Bronchial epithelial cell (primary cell): ENCODE measurements around the gene KLHDC8B. TPM values are rescaled to one million over a fixed set of nuclear protein-coding genes. Genes with fewer than 3 reads are reported as not detected.
"Not testable (repeated sequence)": the region's sequence is repeated elsewhere in the genome, so short reads cannot be mapped to it uniquely, and the experiment has no call there.

Experiments
- DNase-seq: peaks from one replicate; pipeline ENCODE4 v3.0.0-alpha.2; 2010; ENCODE audit warnings: low read depth
- FAIRE-seq: peaks from 2 replicates; lab custom pipeline; 2011; peaks lifted over from hg19 to GRCh38; lab: Jason Lieb, UNC
- H3K27me3 ChIP-seq: 2 replicates; pipeline ENCODE4 v1.5.1; 2011; ENCODE audit warnings: low read length; ENCODE audit not compliant: control insufficient read depth, insufficient read depth
- H3K36me3 ChIP-seq: 2 replicates; pipeline ENCODE4 v1.5.1; 2011; ENCODE audit warnings: low read length; ENCODE audit not compliant: control insufficient read depth, insufficient read depth
- H3K4me3 ChIP-seq: 2 replicates; pipeline ENCODE4 v1.5.1; 2011; ENCODE audit warnings: mild to moderate bottlenecking, low read depth, low read length, control low read depth
- total RNA-seq: library from RNA; depleted of rRNA; stranded (reverse); fragments of >200 nt; gene quantifications from 2 replicates; pipeline ENCODE4 v1.2.1, GENCODE V29; 2014
- TF ChIP-seq, protein P1 (sequence below): IDR thresholded peaks from 2 replicates; pipeline ENCODE4 v1.5.1; 2011; ENCODE audit warnings: mild to moderate bottlenecking, moderate library complexity, low read length, control low read depth, inconsistent platforms; ENCODE audit not compliant: insufficient read depth, severe bottlenecking

Gene KLHDC8B
- total RNA-seq, 1 donor from 2014 or later, result 37.9 TPM

DNA sequence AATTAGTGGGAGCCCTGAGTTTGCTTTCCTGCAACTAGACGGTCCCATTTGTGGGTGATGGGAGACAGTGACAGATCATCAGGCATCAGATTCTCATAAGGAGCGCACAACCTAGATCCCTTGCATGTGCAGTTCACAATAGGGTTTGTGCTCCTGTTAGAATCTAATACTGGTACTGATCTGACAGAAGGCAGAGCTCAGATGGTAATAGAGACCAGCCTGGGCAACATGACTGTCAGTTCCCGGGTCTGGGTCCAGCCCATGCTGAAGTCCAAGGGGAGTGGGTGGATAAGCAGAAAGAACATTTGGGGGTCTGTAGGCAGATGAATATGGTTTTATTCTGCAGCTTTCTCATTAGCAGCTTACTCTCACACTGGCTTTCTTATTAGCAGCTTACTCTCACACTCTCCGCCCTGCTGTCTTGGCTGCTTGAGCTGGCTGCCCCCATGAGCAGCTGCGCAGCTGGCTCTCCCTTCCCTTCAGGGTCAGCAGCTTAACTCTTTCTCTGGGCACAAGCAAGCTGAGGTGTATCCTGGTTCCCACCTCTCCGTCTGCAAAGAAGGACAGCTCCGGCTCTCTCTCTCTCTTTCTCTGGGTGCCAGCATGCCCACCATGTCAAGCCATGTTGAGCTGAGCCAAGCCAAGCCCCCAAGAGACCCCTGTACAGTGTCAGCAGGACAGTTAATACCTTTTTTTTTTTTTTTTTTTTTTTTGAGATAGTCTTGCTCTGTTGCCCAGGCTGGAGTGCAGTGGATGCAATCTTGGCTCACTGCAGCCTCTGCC is 46.5 kb downstream of the KLHDC8B start:
- FAIRE-seq, result no peak
- Histone ChIP-seq H3K4me3 (no peak overlapping the region), H3K27me3 (no peaks in the 10 kb centered on the region), H3K36me3 (no peaks in the 10 kb centered on the region)
- TF ChIP-seq, protein P1, sequence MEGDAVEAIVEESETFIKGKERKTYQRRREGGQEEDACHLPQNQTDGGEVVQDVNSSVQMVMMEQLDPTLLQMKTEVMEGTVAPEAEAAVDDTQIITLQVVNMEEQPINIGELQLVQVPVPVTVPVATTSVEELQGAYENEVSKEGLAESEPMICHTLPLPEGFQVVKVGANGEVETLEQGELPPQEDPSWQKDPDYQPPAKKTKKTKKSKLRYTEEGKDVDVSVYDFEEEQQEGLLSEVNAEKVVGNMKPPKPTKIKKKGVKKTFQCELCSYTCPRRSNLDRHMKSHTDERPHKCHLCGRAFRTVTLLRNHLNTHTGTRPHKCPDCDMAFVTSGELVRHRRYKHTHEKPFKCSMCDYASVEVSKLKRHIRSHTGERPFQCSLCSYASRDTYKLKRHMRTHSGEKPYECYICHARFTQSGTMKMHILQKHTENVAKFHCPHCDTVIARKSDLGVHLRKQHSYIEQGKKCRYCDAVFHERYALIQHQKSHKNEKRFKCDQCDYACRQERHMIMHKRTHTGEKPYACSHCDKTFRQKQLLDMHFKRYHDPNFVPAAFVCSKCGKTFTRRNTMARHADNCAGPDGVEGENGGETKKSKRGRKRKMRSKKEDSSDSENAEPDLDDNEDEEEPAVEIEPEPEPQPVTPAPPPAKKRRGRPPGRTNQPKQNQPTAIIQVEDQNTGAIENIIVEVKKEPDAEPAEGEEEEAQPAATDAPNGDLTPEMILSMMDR, result no peak
- no peak for DNase-seq

DNA sequence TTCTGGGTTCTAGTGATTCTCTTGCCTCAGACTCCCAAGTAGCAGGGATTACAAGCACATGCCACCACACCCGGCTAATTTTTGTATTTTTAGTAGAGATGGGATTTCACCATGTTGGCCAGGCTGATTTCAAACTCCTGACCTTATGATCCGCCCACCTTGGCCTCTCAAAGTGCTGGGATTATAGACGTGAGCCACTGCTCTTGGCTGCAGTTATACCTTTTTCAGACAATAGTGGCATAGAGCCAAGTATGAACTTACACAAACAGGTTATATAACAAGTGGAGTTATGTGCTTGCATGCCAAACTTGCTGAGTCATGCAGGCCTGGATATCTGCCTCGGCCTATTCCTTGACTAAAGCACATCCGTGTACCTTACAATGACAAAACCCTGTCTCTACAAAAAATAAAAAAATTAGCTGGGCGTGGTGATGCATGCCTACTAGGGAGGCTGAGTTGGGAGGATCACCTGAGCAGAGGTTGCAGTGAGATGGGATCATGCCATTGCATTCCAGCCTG is 47.1 kb downstream of the KLHDC8B start:
- not testable (repeated sequence) for H3K36me3 ChIP-seq, H3K27me3 ChIP-seq, H3K4me3 ChIP-seq
- peak; percentile 98 for FAIRE-seq
- peak; percentile 96 for DNase-seq

DNA sequence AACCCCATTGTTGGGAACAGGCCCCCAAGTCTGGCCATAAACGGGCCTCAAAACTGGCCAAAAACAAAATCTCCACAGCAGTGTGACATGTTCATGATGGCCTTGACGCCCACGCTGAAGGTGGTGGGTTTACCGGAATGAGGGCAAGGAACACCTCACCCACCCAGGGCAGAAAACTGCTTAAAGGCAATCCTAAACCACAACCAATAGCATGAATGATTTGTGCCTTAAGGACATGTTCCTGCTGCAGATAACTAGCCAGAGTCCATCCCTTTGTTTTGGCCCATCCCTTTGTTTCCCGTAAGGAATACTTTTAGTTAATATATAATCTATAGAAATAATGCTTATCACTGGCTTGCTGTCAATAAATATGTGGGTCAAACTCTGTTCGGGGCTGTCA is 47.7 kb downstream of the KLHDC8B start:
- Histone ChIP-seq H3K27me3 (no peaks in the 10 kb centered on the region), H3K4me3 (no peak overlapping the region), H3K36me3 (no peaks in the 10 kb centered on the region)
- DNase-seq (no peak), FAIRE-seq (no peak)
- TF ChIP-seq, protein P1, result no peak

DNA sequence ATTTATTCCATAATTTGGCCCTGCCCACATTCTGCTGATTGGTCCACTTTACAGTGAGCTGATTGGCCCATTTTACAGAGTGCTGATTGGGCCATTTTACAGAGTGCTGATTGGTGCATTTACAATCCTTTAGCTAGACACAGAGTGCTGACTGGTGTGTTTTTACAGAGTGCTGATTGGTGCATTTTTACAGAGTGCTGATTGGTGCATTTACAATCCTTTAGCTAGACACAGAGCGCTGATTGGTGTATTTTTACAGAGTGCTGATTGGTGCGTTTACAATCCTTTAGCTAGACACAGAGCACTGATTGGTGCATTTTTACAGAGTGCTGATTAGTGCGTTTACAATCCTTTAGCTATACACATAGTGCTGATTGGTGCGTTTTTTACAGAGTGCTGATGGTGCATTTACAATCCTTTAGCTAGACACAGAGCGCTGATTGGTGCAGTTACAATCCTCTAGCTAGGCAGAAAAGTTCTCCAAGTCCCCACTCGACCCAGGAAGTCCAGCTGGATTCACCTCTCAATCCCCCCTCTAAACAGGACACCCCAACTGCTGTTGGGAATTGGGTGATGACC is 49.7 kb downstream of the KLHDC8B start:
- not testable (repeated sequence) for FAIRE-seq, DNase-seq

GRCh38 chr3:49222002-49222401 is 50.6 kb downstream of the KLHDC8B start:
- FAIRE-seq (no peak), DNase-seq (peak; percentile 87)
- no peaks in the 10 kb centered on the region for H3K27me3 ChIP-seq
- no peaks in the 10 kb centered on the region for H3K36me3 ChIP-seq
- no peak overlapping the region for H3K4me3 ChIP-seq
- TF ChIP-seq, protein P1, result no peak

More for the DNA sequence above, 49.7 kb downstream of the KLHDC8B start:
- H3K27me3 ChIP-seq, H3K36me3 ChIP-seq, H3K4me3 ChIP-seq: not testable (repeated sequence)

Other genes with a start within 250 kb of the KLHDC8B start
- 15.8 and 28.7 TPM in 2 replicates for gene P4HTM, start 181.4 kb upstream of the KLHDC8B start, total RNA-seq
- 31.5 and 61.1 TPM in 2 replicates for gene WDR6, start 164.2 kb upstream of the KLHDC8B start, total RNA-seq
- gene DALRD3, start 153.0 kb upstream of the KLHDC8B start, total RNA-seq, result 34.2 and 44.0 TPM in 2 replicates
- 36.3 and 58.9 TPM in 2 replicates for gene NDUFAF3, start 149.5 kb upstream of the KLHDC8B start, total RNA-seq
- 270 and 478 TPM in 2 replicates for gene IMPDH2, start 142.2 kb upstream of the KLHDC8B start, total RNA-seq
- gene QRICH1, start 77.5 kb upstream of the KLHDC8B start, total RNA-seq, result 39.2 and 52.0 TPM in 2 replicates
- gene QARS1, start 66.8 kb upstream of the KLHDC8B start, total RNA-seq, result 138 and 232 TPM in 2 replicates
- gene USP19, start 50.8 kb upstream of the KLHDC8B start, total RNA-seq, result 39.5 and 44.4 TPM in 2 replicates
- gene LAMB2, start 38.5 kb upstream of the KLHDC8B start, total RNA-seq, result 174 and 189 TPM in 2 replicates
- 19.1 and 19.5 TPM in 2 replicates for gene CCDC71, start 5.3 kb upstream of the KLHDC8B start, total RNA-seq
- 0.79 and 1.8 TPM in 2 replicates for gene C3orf62, start 105.6 kb downstream of the KLHDC8B start, total RNA-seq
- 25.5 and 28.5 TPM in 2 replicates for gene USP4, start 168.5 kb downstream of the KLHDC8B start, total RNA-seq
- 533 and 633 TPM in 2 replicates for gene GPX1, start 186.8 kb downstream of the KLHDC8B start, total RNA-seq
- 300 and 621 TPM in 2 replicates for gene RHOA, start 240.4 kb downstream of the KLHDC8B start, total RNA-seq
- gene TCTA, start 240.8 kb downstream of the KLHDC8B start, total RNA-seq, result 4.5 and 9.1 TPM in 2 replicates